ENCODE measurements around the gene C3.
"Not testable (repeated sequence)": the region's sequence is repeated elsewhere in the genome, so short reads cannot be mapped to it uniquely, and the experiment has no call there.

Gene C3

GRCh38 chr19:6652805-6653094, 67.7 kb downstream of the C3 start:
- Histone ChIP-seq H3K4me1 (peaks cover 21% of the 10 kb centered on the region), H3K9me3 (peaks cover 4% of the 10 kb centered on the region), H3K4me3 (no peak overlapping the region), H3K36me3 (replicated peaks) (no peaks in the 10 kb centered on the region), H3K27me3 (ENCODE audit: low read depth) (no peaks in the 10 kb centered on the region)
- peak in 1 of 2 experiments; percentile 34 for DNase-seq (ENCODE audit: low spot score in 2 of 2)
- in situ Hi-C loops (cut with MboI; ENCODE audit: low sequenced_read_pairs): no loop called here

GRCh38 chr19:6651965-6652804, 68.3 kb downstream of the C3 start:
- H3K36me3 ChIP-seq (replicated peaks): no peaks in the 10 kb centered on the region
- DNase-seq (ENCODE audit: low spot score in 2 of 2): peak in 1 of 2 experiments; percentile 22
- no peaks in the 10 kb centered on the region for H3K27me3 ChIP-seq (ENCODE audit: low read depth)
- peaks cover 4% of the 10 kb centered on the region for H3K9me3 ChIP-seq
- in situ Hi-C loops (cut with MboI; ENCODE audit: low sequenced_read_pairs): no loop called here
- H3K4me3 ChIP-seq: no peak overlapping the region
- peaks cover 27% of the 10 kb centered on the region for H3K4me1 ChIP-seq

- Histone ChIP-seq H3K27me3 (ENCODE audit: low read depth) (no peaks in the 10 kb centered on the region), H3K4me3 (no peak overlapping the region), H3K4me1 (peaks cover 33% of the 10 kb centered on the region), H3K9me3 (peaks cover 4% of the 10 kb centered on the region), H3K36me3 (replicated peaks) (no peaks in the 10 kb centered on the region)
- in situ Hi-C loops (cut with MboI; ENCODE audit: low sequenced_read_pairs): no loop called here
- peak; percentile 24 to 40 for DNase-seq (ENCODE audit: low spot score in 2 of 2)
These were observed 71.3 kb downstream of the C3 start for GRCh38 chr19:6649185-6649584.

GRCh38 chr19:6648141-6648715, 72.2 kb downstream of the C3 start:
- no peaks in the 10 kb centered on the region for H3K36me3 ChIP-seq (replicated peaks)
- no peaks in the 10 kb centered on the region for H3K27me3 ChIP-seq (ENCODE audit: low read depth)
- H3K9me3 ChIP-seq: peaks cover 4% of the 10 kb centered on the region
- in situ Hi-C loops (cut with MboI; ENCODE audit: low sequenced_read_pairs): no loop called here
- H3K4me1 ChIP-seq: peaks cover 33% of the 10 kb centered on the region
- no peak overlapping the region for H3K4me3 ChIP-seq
- peak; percentile 73 to 96 for DNase-seq (ENCODE audit: low spot score in 2 of 2)

GRCh38 chr19:6644796-6645195, 75.7 kb downstream of the C3 start:
- no peak for DNase-seq (ENCODE audit: low spot score in 2 of 2)
- Histone ChIP-seq H3K9me3 (no peaks in the 10 kb centered on the region), H3K36me3 (replicated peaks) (no peaks in the 10 kb centered on the region), H3K4me1 (peaks cover 31% of the 10 kb centered on the region), H3K4me3 (no peak overlapping the region), H3K27me3 (ENCODE audit: low read depth) (no peaks in the 10 kb centered on the region)
- in situ Hi-C loops (cut with MboI; ENCODE audit: low sequenced_read_pairs): no loop called here

GRCh38 chr19:6640333-6640732, 80.1 kb downstream of the C3 start:
- H3K9me3 ChIP-seq; H3K4me3 ChIP-seq; DNase-seq (ENCODE audit: low spot score in 2 of 2); H3K36me3 ChIP-seq (replicated peaks); H3K4me1 ChIP-seq; in situ Hi-C loops (cut with MboI; ENCODE audit: low sequenced_read_pairs); H3K27me3 ChIP-seq (ENCODE audit: low read depth): not testable (repeated sequence)

GRCh38 chr19:6639439-6639838, 81.0 kb downstream of the C3 start:
- in situ Hi-C loops (cut with MboI; ENCODE audit: low sequenced_read_pairs): no loop called here
- no peak for DNase-seq (ENCODE audit: low spot score in 2 of 2)
- Histone ChIP-seq H3K36me3 (replicated peaks) (no peaks in the 10 kb centered on the region), H3K4me3 (no peak overlapping the region), H3K27me3 (ENCODE audit: low read depth) (no peaks in the 10 kb centered on the region), H3K4me1 (0 out of 2 replicates have a peak, but pooled peaks cover 2% of the 10 kb centered on the region), H3K9me3 (no peaks in the 10 kb centered on the region)

GRCh38 chr19:6633456-6633813, 87.0 kb downstream of the C3 start:
- not testable (repeated sequence) for H3K4me3 ChIP-seq; H3K27me3 ChIP-seq (ENCODE audit: low read depth); DNase-seq (ENCODE audit: low spot score in 2 of 2); H3K36me3 ChIP-seq (replicated peaks); H3K9me3 ChIP-seq; H3K4me1 ChIP-seq
- in situ Hi-C loops (cut with MboI; ENCODE audit: low sequenced_read_pairs): loop anchor here (5.0 kb wide), 1 partner anchor 116 kb away; no protein-coding TSS in a partner anchor

- H3K4me1 ChIP-seq; H3K27me3 ChIP-seq (ENCODE audit: low read depth); H3K9me3 ChIP-seq; H3K4me3 ChIP-seq; H3K36me3 ChIP-seq (replicated peaks): not testable (repeated sequence)
- peak; percentile 32 to 86 for DNase-seq (ENCODE audit: low spot score in 2 of 2)
- in situ Hi-C loops (cut with MboI; ENCODE audit: low sequenced_read_pairs): loop anchor here (5.0 kb wide), 1 partner anchor 116 kb away; no protein-coding TSS in a partner anchor
These were observed 87.5 kb downstream of the C3 start for GRCh38 chr19:6632747-6633455.

GRCh38 chr19:6632002-6632621, 88.3 kb downstream of the C3 start:
- no peak overlapping the region for H3K4me3 ChIP-seq
- H3K4me1 ChIP-seq: no peaks in the 10 kb centered on the region
- DNase-seq (ENCODE audit: low spot score in 2 of 2): peak; percentile 60 to 91
- H3K36me3 ChIP-seq (replicated peaks): no peaks in the 10 kb centered on the region
- in situ Hi-C loops (cut with MboI; ENCODE audit: low sequenced_read_pairs): loop anchor here (5.0 kb wide), 1 partner anchor 115 kb away; no protein-coding TSS in a partner anchor
- no peaks in the 10 kb centered on the region for H3K27me3 ChIP-seq (ENCODE audit: low read depth)
- no peaks in the 10 kb centered on the region for H3K9me3 ChIP-seq
